ENCODE results near the gene FLAD1. TPM values are rescaled to one million over a fixed set of nuclear protein-coding genes. Genes with fewer than 3 reads are reported as not detected.

The FLAD1 gene
- total and polyA plus RNA-seq, 11 donors: 19.4 to 50.7 (median 27.4) TPM

- ATAC-seq (no peak), DNase-seq (peak in 3 of 5 donors; percentile 30 to 39 (median 35))
- H3K9me3 ChIP-seq: no peaks in the 10 kb centered on the region
- no peaks in the 10 kb centered on the region for H3K36me3 ChIP-seq
- intact Hi-C loops (cut with DNase I): loop anchor here in 9 of 10 donors (1.0 to 5.0 kb wide), 8 partner anchors 15 to 53 kb away; partner anchors contain the start of genes PYGO2 (in 8 of the 9), ADAM15 (in 4 of the 9), CKS1B (in 1 of the 9) and FLAD1 (in 1 of the 9)
- TF ChIP-seq POLR2A (IDR thresholded peaks at IDR 0.05): no peak
- WGBS, 4 donors: 1 to 2% (median 1%) methylated on average over 35 to 50 of the region's 50 CpGs
- peaks cover 0 to 53% (median 24%) of the 10 kb centered on the region in 12 donors for H3K4me1 ChIP-seq
- H3K27ac ChIP-seq: peak overlapping the region; percentile 77 to 98 (median 95)
- no peaks in the 10 kb centered on the region for H3K27me3 ChIP-seq
- H3K4me3 ChIP-seq: peak overlapping the region; percentile 5 to 96 (median 82)
Measured at GRCh38 chr1:154999571-155000410, 16.6 kb downstream of the FLAD1 start.

- intact Hi-C loops (cut with DNase I): loop anchor here in 6 of 10 donors (2.0 to 5.0 kb wide), 6 partner anchors 18 to 52 kb away; partner anchors contain the start of genes ADAM15 (in 4 of the 6), CKS1B (in 1 of the 6), FLAD1 (in 1 of the 6) and PYGO2 (in 1 of the 6)
- WGBS, 4 donors: 0 to 2% (median 1%) methylated on average over 11 to 13 of the region's 13 CpGs
Measured at GRCh38 chr1:155000411-155000725, 17.2 kb downstream of the FLAD1 start.

GRCh38 chr1:155000726-155001424 is 17.7 kb downstream of the FLAD1 start:
- H3K36me3 ChIP-seq: no peaks in the 10 kb centered on the region
- ATAC-seq (peak; percentile 18 to 68 (median 62)), DNase-seq (peak; percentile 89 to 93 (median 91))
- peak; percentile 24 to 78 for TF ChIP-seq POLR2A (IDR thresholded peaks at IDR 0.05)
- TF ChIP-seq CTCF (IDR thresholded peaks at IDR 0.05): peak in 3 of 12 donors; percentile 3 to 14 (median 8)
- intact Hi-C loops (cut with DNase I): loop anchor here in 6 of 10 donors (2.0 to 5.0 kb wide), 6 partner anchors 18 to 51 kb away; partner anchors contain the start of genes ADAM15 (in 4 of the 6), CKS1B (in 1 of the 6), FLAD1 (in 1 of the 6) and PYGO2 (in 1 of the 6)
- no peaks in the 10 kb centered on the region for H3K9me3 ChIP-seq
- WGBS, 4 donors: 0 to 1% (median 0%) methylated on average over 9 to 43 of the region's 43 CpGs
- peaks cover under 1 to 58% (median 34%) of the 10 kb centered on the region in 12 donors for H3K4me1 ChIP-seq
- peak overlapping the region; percentile 77 to 98 (median 95) for H3K27ac ChIP-seq
- peak overlapping the region; percentile 70 to 96 (median 84) for H3K4me3 ChIP-seq
- H3K27me3 ChIP-seq: no peaks in the 10 kb centered on the region

More at GRCh38 chr1:155000411-155000725, 17.2 kb downstream of the FLAD1 start:
- Histone ChIP-seq H3K27ac (peak overlapping the region; percentile 77 to 98 (median 95)), H3K9me3 (no peaks in the 10 kb centered on the region), H3K4me1 (peaks cover 0 to 58% (median 29%) of the 10 kb centered on the region in 12 donors), H3K27me3 (no peaks in the 10 kb centered on the region), H3K36me3 (no peaks in the 10 kb centered on the region), H3K4me3 (peak overlapping the region; percentile 5 to 96 (median 82))
- DNase-seq (peak in 1 of 5 donors; percentile 66), ATAC-seq (no peak)
- TF ChIP-seq POLR2A (IDR thresholded peaks at IDR 0.05) (no peak), CTCF (IDR thresholded peaks at IDR 0.05) (no peak)

GRCh38 chr1:155001425-155001674 is 18.2 kb downstream of the FLAD1 start:
- ATAC-seq (no peak), DNase-seq (peak in 1 of 5 donors; percentile 25)
- H3K27me3 ChIP-seq: no peaks in the 10 kb centered on the region
- intact Hi-C loops (cut with DNase I): loop anchor here in 6 of 10 donors (2.0 to 5.0 kb wide), 6 partner anchors 19 to 51 kb away; partner anchors contain the start of genes ADAM15 (in 4 of the 6), CKS1B (in 1 of the 6), FLAD1 (in 1 of the 6) and PYGO2 (in 1 of the 6)
- H3K9me3 ChIP-seq: no peaks in the 10 kb centered on the region
- H3K4me3 ChIP-seq: peak overlapping the region; percentile 70 to 96 (median 84)
- peak overlapping the region; percentile 77 to 98 (median 95) for H3K27ac ChIP-seq
- H3K4me1 ChIP-seq: peaks cover 5 to 59% (median 38%) of the 10 kb centered on the region in 12 donors
- H3K36me3 ChIP-seq: no peaks in the 10 kb centered on the region
- no peak for TF ChIP-seq POLR2A (IDR thresholded peaks at IDR 0.05)
- no peak for TF ChIP-seq CTCF (IDR thresholded peaks at IDR 0.05)
- 0 to 2% (median 1%) methylated on average over 10 to 11 of the region's 11 CpGs for WGBS, 4 donors

Measured in heart left ventricle (tissue), 16 donors.